IMR-90 (cell line): ENCODE measurements around the gene GATA2. TPM values are rescaled to one million over a fixed set of nuclear protein-coding genes. Genes with fewer than 3 reads are reported as not detected.

ENCODE experiments used
- ATAC-seq: fragments of 200-7000 bp; cut with Tn5 transposase; 2 replicates; pipeline ENCODE4 v1.9.1; 2020; ENCODE audit warnings: low read depth, mild to moderate bottlenecking, moderate library complexity
- Bru-seq: library from RNA; stranded (reverse); fragments of 400-500 nt; gene quantifications from one replicate; lab custom pipeline; 2021; lab: Mats Ljungman, UMichigan
- BruChase-seq, 2 experiments: library from RNA; stranded (reverse); fragments of 400-500 nt; gene quantifications; one replicate each; lab custom pipeline; 2021; lab: Mats Ljungman, UMichigan
- BruUV-seq: library from RNA; stranded (reverse); fragments of 400-500 nt; replicated peaks from 2 replicates; lab custom pipeline; 2021; lab: Mats Ljungman, UMichigan
- CTCF ChIA-PET: fragments of 300-600 bp; formaldehyde crosslinking; extraction: SDS; loops from one replicate; lab custom pipeline; 2021; ENCODE audit warnings: antibody characterized with exemption; lab: Yijun Ruan, JAX
- POLR2A ChIA-PET: fragments of 300-600 bp; sonication (Branson Sonifier 250); formaldehyde crosslinking; loops from one replicate; lab custom pipeline; 2022; ENCODE audit warnings: antibody characterized with exemption; ENCODE audit not compliant: unreplicated experiment; lab: Charles Lee
- DNase-seq: peaks from one replicate; pipeline ENCODE4 v3.0.0; 2013
- H2AFZ ChIP-seq: replicated peaks from 2 replicates; pipeline ENCODE3; 2013; ENCODE audit warnings: low read length, mild to moderate bottlenecking; ENCODE audit not compliant: poor library complexity
- H2AK5ac ChIP-seq: 2 replicates; pipeline ENCODE4 v1.6.1; 2013; ENCODE audit warnings: low read depth, low read length, inconsistent platforms
- H2AK9ac ChIP-seq: replicated peaks from 2 replicates; pipeline ENCODE3; 2013; ENCODE audit warnings: mild to moderate bottlenecking, low read depth, low read length, moderate library complexity; ENCODE audit not compliant: poor library complexity
- H2BK120ac ChIP-seq: 2 replicates; pipeline ENCODE4 v1.6.1; 2013; ENCODE audit warnings: low read depth, low read length, inconsistent platforms
- H2BK15ac ChIP-seq: 3 replicates; pipeline ENCODE4 v1.6.1; 2013; ENCODE audit warnings: low read depth, low read length, inconsistent platforms
- H2BK20ac ChIP-seq: 2 replicates; pipeline ENCODE4 v1.6.1; 2013; ENCODE audit warnings: low read depth, mild to moderate bottlenecking, inconsistent platforms, low read length, moderate library complexity
- H2BK5ac ChIP-seq: 2 replicates; pipeline ENCODE4 v1.6.1; 2013; ENCODE audit warnings: mild to moderate bottlenecking, low read depth, low read length, inconsistent platforms; ENCODE audit not compliant: poor library complexity, severe bottlenecking
- H3K14ac ChIP-seq: replicated peaks from 2 replicates; pipeline ENCODE4 v1.6.1; 2013; ENCODE audit warnings: low read depth, low read length, inconsistent platforms
- H3K18ac ChIP-seq: 2 replicates; pipeline ENCODE4 v1.6.1; 2013; ENCODE audit warnings: low read depth, low read length, control low read depth
- H3K23ac ChIP-seq: 2 replicates; pipeline ENCODE4 v1.6.1; 2013; ENCODE audit warnings: low read depth, low read length, inconsistent platforms
- H3K27ac ChIP-seq: 2 replicates; pipeline ENCODE4 v1.5.1; 2013; ENCODE audit warnings: mild to moderate bottlenecking, control low read depth, low read length; ENCODE audit not compliant: insufficient read depth
- H3K27me3 ChIP-seq: 2 replicates; pipeline ENCODE4 v1.6.1; 2013; ENCODE audit warnings: low read length; ENCODE audit not compliant: control insufficient read depth, insufficient read depth
- H3K36me3 ChIP-seq: 2 replicates; pipeline ENCODE4 v1.6.1; 2013; ENCODE audit warnings: low read length, mixed read lengths; ENCODE audit not compliant: control insufficient read depth, insufficient read depth
- H3K4ac ChIP-seq: 2 replicates; pipeline ENCODE4 v1.6.1; 2013; ENCODE audit warnings: low read depth, low read length, inconsistent platforms
- H3K4me1 ChIP-seq: 2 replicates; pipeline ENCODE4 v1.6.1; 2013; ENCODE audit warnings: low read length, mixed read lengths; ENCODE audit not compliant: control insufficient read depth, insufficient read depth
- H3K4me2 ChIP-seq: 2 replicates; pipeline ENCODE4 v1.6.1; 2013; ENCODE audit warnings: low read depth, mild to moderate bottlenecking, control low read depth, low read length, moderate library complexity
- H3K4me3 ChIP-seq: 2 replicates; pipeline ENCODE4 v1.5.1; 2013; ENCODE audit warnings: low read depth, mild to moderate bottlenecking, control low read depth, low read length, moderate library complexity; ENCODE audit not compliant: insufficient read depth
- H3K56ac ChIP-seq: 2 replicates; pipeline ENCODE4 v1.6.1; 2013; ENCODE audit warnings: low read length, inconsistent platforms; ENCODE audit not compliant: insufficient read depth; ENCODE audit errors: extremely low read depth
- H3K79me1 ChIP-seq, 2 experiments: 2 replicates each; pipeline ENCODE4 v1.6.1; 2013; ENCODE audit warnings: low read length in 2 of 2, inconsistent platforms in 1 of 2, low read depth in 1 of 2
- H3K9ac ChIP-seq: 2 replicates; pipeline ENCODE4 v1.6.1; 2013; ENCODE audit warnings: low read depth, low read length, control low read depth
- H3K9me1 ChIP-seq: 2 replicates; pipeline ENCODE4 v1.6.1; 2013; ENCODE audit warnings: low read length, inconsistent platforms; ENCODE audit not compliant: insufficient read depth
- H3K9me3 ChIP-seq: 2 replicates; pipeline ENCODE4 v1.6.1; 2013; ENCODE audit warnings: low read length; ENCODE audit not compliant: control insufficient read depth, insufficient read depth
- H4K20me1 ChIP-seq: 2 replicates; pipeline ENCODE4 v1.6.1; 2013; ENCODE audit warnings: low read length, inconsistent platforms; ENCODE audit not compliant: insufficient read depth
- H4K5ac ChIP-seq: 2 replicates; pipeline ENCODE4 v1.6.1; 2013; ENCODE audit warnings: mild to moderate bottlenecking, low read depth, low read length, control low read depth
- H4K8ac ChIP-seq, 2 experiments: 2 replicates each; pipeline ENCODE4 v1.6.1; 2013; ENCODE audit warnings: low read depth in 2 of 2, low read length in 2 of 2, control low read depth in 1 of 2, inconsistent platforms in 1 of 2
- H4K91ac ChIP-seq: 2 replicates; pipeline ENCODE4 v1.6.1; 2013; ENCODE audit warnings: low read depth, low read length, inconsistent platforms; ENCODE audit not compliant: insufficient read depth
- CHD1 ChIP-seq: IDR thresholded peaks from 2 replicates; pipeline ENCODE4 v1.6.1; 2012; ENCODE audit warnings: low read depth, low read length, improper control_type of control experiment
- RAD21 ChIP-seq: IDR thresholded peaks from 2 replicates; pipeline ENCODE4 v1.6.1; 2012; ENCODE audit warnings: low read length, improper control_type of control experiment
- RCOR1 ChIP-seq: IDR thresholded peaks from 2 replicates; pipeline ENCODE4 v1.6.1; 2012; ENCODE audit warnings: mild to moderate bottlenecking, low read length, improper control_type of control experiment; ENCODE audit not compliant: insufficient replicate concordance
- RFX5 ChIP-seq: IDR thresholded peaks from 2 replicates; pipeline ENCODE4 v1.8.0; 2012; ENCODE audit warnings: low read depth, mild to moderate bottlenecking, low read length, moderate library complexity
- WGBS, 2 experiments: methylation state at CpG; one replicate each; pipeline versions ENCODE4 v1.1.5 to v1.1.7; 2013; ENCODE audit warnings: missing lambda C conversion rate in 2 of 2; ENCODE audit not compliant: insufficient read length in 1 of 2; ENCODE audit errors: extremely low coverage in 2 of 2; 5-methylcytosine and 5-hydroxymethylcytosine counted together
- dilution Hi-C: fragments of 300-500 bp; cut with HindIII; formaldehyde crosslinking; loops from one replicate; pipeline ENCODE4 v1.14.3; 2018; ENCODE audit warnings: low sequenced_read_pairs; ENCODE audit not compliant: unreplicated experiment
- in situ Hi-C: fragments of 300-500 bp; cut with MboI; formaldehyde crosslinking; loops from 3 replicates; pipeline ENCODE4 v1.14.3; 2019; ENCODE audit warnings: low sequenced_read_pairs, inconsistent platforms, mixed read lengths
- intact Hi-C: fragments of 100-400 bp; cut with micrococcal nuclease; formaldehyde crosslinking; loops from 2 replicates; pipeline ENCODE4 v1.10.0; 2022
- long read RNA-seq: library from polyadenylated mRNA; unstranded; transcript quantifications from one replicate; pipeline ENCODE4 v2.0.0, GENCODE V29; 2021; ENCODE audit not compliant: unreplicated experiment
- polyA plus RNA-seq, 3 experiments: library from polyadenylated mRNA; depleted of rRNA; stranded (reverse); fragments of >200 nt; gene quantifications; 2 replicates each; pipeline ENCODE4 v1.2.3, GENCODE V29; 2012; ENCODE audit warnings: low replicate concordance in 1 of 3
- total RNA-seq: library from RNA; depleted of rRNA; stranded (reverse); fragments of >200 nt; gene quantifications from 2 replicates; pipeline ENCODE4 v1.2.3, GENCODE V29; 2012; rRNA removed

GATA2 gene
- total RNA-seq (2.2 and 2.8 TPM in 2 replicates), polyA plus RNA-seq (2012; rRNA removed) (13.5 and 15.0 TPM in 2 replicates), Bru-seq, nascent RNA (percentile 37 among the genes with signal in this experiment), BruChase-seq, experiment 1, labeled RNA remaining after a 6-hour chase (percentile 33 among the genes with signal in this experiment), BruChase-seq, experiment 2, labeled RNA remaining after a 2-hour chase (percentile 46 among the genes with signal in this experiment)
- 10.9 and 15.4 TPM in 2 replicates for polyA plus RNA-seq (2012; cell fraction: cytosol; rRNA removed)
- 12.3 and 24.3 TPM in 2 replicates for polyA plus RNA-seq (2012; cell fraction: nucleus; rRNA removed; ENCODE audit: low replicate concordance)
- long read RNA-seq, partial matches to known transcripts = 13 of 22 reads
- long read RNA-seq, other reads (novel, unspliced or antisense) = 9 of 22 reads

DNA sequence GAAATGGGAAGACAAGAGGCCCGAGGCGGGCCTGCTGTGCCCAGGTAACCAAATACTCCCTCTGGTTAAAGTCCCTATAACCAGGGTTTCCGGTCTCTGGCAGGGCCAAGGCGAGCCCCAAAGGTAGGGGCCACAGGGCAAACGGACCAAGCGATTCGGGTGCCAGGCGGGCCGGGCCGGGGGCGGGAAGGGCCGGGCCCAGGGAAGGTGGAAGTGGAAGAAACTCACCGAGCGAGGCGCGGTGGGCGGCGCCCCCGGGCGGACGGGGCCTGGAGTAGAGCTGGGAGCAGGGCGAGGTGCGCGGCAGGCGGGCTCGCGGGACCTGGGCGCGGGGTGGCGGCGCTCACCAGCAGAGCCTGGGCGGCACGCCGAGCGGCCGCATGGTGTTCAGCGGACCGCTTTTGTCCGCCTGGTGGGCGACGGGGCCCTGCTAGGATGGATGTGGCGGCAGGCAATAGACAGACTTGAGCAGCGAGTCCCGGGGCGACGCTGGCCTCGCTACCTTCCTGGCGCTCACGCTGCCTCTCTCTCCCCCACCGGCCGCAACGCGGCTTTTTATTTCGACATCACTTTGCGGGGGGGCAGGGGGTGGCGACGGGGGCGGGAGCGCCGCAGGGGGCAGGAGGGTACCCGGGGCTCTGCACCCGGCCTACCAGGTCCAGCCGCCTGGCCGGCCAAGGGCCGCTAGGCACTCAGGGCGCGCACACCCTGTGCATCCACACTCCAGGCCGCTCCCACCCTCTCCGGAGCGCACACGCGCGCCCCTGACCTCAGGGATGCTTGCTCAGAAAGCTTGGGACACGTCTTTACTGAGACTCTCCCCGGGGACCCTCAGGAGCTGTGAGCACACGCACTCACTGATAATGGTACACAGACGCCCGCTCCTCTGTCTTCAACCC, at the start of gene GATA2:
GATA2 (minus strand) TSS at position 531 of the 899 bp plus-strand sequence. CDS start 6,170 bp downstream, outside the sequence.
- Histone ChIP-seq H3K27me3 (peaks cover 61% of the 10 kb centered on the region), H3K9ac (no peak within 1 kb of the TSS), H3K4me3 (no peak within 1 kb of the TSS; the same call in 1 of the 2 replicates)

More for the DNA sequence above, at the start of gene GATA2:
- no peak within 1 kb of the TSS for H2AK5ac ChIP-seq
- WGBS, 2 experiments = 33% methylated on average over 40 of the region's 78 CpGs; no CpG with 5 or more reads in 1 of the 2 experiments
- H3K4me1 ChIP-seq = peaks cover 9% of the 10 kb centered on the region
- H3K14ac ChIP-seq = no peak within 1 kb of the TSS
- H3K18ac ChIP-seq = no peak within 1 kb of the TSS
- peaks cover 16% of the 10 kb centered on the region for H4K20me1 ChIP-seq
- no peak within 1 kb of the TSS for H2BK5ac ChIP-seq
- BruUV-seq = no TSS peak
- peak within 1 kb of the TSS; percentile 58 for H2AK9ac ChIP-seq
- dilution Hi-C loops = no loop called here
- no peak within 1 kb of the TSS for H3K23ac ChIP-seq
- no peak within 1 kb of the TSS for H3K56ac ChIP-seq
- no peak within 1 kb of the TSS for H2BK120ac ChIP-seq
- no peaks in the 10 kb centered on the region for H3K36me3 ChIP-seq
- H4K91ac ChIP-seq = no peak within 1 kb of the TSS
- 0 out of 2 replicates have a peak, but pooled peaks cover 4% of the 10 kb centered on the region for H3K9me1 ChIP-seq
- intact Hi-C loops = no loop called here
- no peak within 1 kb of the TSS for H4K5ac ChIP-seq
- H3K9me3 ChIP-seq = no peaks in the 10 kb centered on the region
- peak within 1 kb of the TSS; percentile 46 for H2AFZ ChIP-seq
- no peak within 1 kb of the TSS for H4K8ac ChIP-seq
- no peak for TF ChIP-seq RFX5
- TF ChIP-seq CHD1 = no peak
- no peak for TF ChIP-seq RCOR1
- no peak for TF ChIP-seq RAD21
- CTCF ChIA-PET = no interaction called here
- no peak within 1 kb of the TSS for H3K27ac ChIP-seq
- in situ Hi-C loops = no loop called here
- H3K4me2 ChIP-seq = no peak within 1 kb of the TSS
- ATAC-seq = no peak
- peaks cover 5 to 6% of the 10 kb centered on the region in 2 experiments; a peak in 1 of 4 replicates for H3K79me1 ChIP-seq
- no peak within 1 kb of the TSS for H2BK15ac ChIP-seq
- no peak for DNase-seq
- POLR2A ChIA-PET = no interaction called here
- no peak within 1 kb of the TSS for H3K4ac ChIP-seq
- no peak within 1 kb of the TSS for H2BK20ac ChIP-seq
